Measurements from ENCODE around the gene SFRP2. TPM values are rescaled to one million over a fixed set of nuclear protein-coding genes. Genes with fewer than 3 reads are reported as not detected.

Gene SFRP2
- total RNA-seq, 1 donor from 2014 or later: 0.14 TPM

DNA sequence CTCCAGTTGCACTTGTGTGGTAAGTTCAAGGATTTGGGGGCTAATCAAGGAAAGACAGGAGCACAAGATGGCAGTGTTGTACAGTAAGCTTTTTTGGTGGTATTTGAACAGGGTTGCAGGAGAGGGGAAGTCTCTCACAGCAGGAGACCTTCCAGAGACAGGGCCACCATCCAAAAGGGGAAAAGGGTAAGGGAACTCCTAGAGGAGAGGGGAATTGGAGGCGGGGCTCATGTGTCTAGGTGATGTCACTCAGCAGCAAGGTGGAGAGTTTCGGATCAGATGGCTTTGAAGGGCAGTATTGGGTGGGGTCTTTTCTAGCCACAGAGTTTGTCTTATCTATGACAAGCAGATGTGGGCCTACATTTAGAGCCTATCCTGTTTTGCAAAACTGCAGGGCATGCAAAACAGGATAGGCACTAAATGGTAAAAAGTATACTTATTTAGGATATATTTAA, 15.6 kb downstream of the SFRP2 start:
- peaks cover 8% of the 10 kb centered on the region for H3K9me3 ChIP-seq (replicated peaks)
- peaks cover 35% of the 10 kb centered on the region for H3K27me3 ChIP-seq (ENCODE audit: low read depth)
- no peak for DNase-seq

GRCh38 chr4:153771046-153771445, 17.8 kb downstream of the SFRP2 start:
- Histone ChIP-seq H3K27ac (replicated peaks) (no peak overlapping the region), H3K36me3 (no peaks in the 10 kb centered on the region), H3K4me3 (no peak overlapping the region), H3K27me3 (ENCODE audit: low read depth) (peaks cover 21% of the 10 kb centered on the region), H3K4me1 (no peaks in the 10 kb centered on the region), H3K9me3 (replicated peaks) (peaks cover 8% of the 10 kb centered on the region)
- no peak for DNase-seq
- TF ChIP-seq CTCF (IDR thresholded peaks at IDR 0.05; ENCODE audit: borderline replicate concordance): no peak
- intact Hi-C loops (cut with micrococcal nuclease): no loop called here

More for the DNA sequence above, 15.6 kb downstream of the SFRP2 start:
- H3K4me3 ChIP-seq: no peak overlapping the region
- H3K27ac ChIP-seq (replicated peaks): no peak overlapping the region
- H3K4me1 ChIP-seq: no peaks in the 10 kb centered on the region
- TF ChIP-seq CTCF (IDR thresholded peaks at IDR 0.05; ENCODE audit: borderline replicate concordance): no peak
- intact Hi-C loops (cut with micrococcal nuclease): no loop called here
- H3K36me3 ChIP-seq: no peaks in the 10 kb centered on the region

- intact Hi-C loops (cut with micrococcal nuclease): no loop called here
- peaks cover 8% of the 10 kb centered on the region for H3K9me3 ChIP-seq (replicated peaks)
- H3K36me3 ChIP-seq: no peaks in the 10 kb centered on the region
- no peaks in the 10 kb centered on the region for H3K4me1 ChIP-seq
- H3K27me3 ChIP-seq (ENCODE audit: low read depth): peaks cover 41% of the 10 kb centered on the region
- H3K4me3 ChIP-seq: no peak overlapping the region
- TF ChIP-seq CTCF (IDR thresholded peaks at IDR 0.05; ENCODE audit: borderline replicate concordance): no peak
- DNase-seq: no peak
- H3K27ac ChIP-seq (replicated peaks): no peak overlapping the region
These were observed 22.1 kb downstream of the SFRP2 start for GRCh38 chr4:153766758-153767157.

DNA sequence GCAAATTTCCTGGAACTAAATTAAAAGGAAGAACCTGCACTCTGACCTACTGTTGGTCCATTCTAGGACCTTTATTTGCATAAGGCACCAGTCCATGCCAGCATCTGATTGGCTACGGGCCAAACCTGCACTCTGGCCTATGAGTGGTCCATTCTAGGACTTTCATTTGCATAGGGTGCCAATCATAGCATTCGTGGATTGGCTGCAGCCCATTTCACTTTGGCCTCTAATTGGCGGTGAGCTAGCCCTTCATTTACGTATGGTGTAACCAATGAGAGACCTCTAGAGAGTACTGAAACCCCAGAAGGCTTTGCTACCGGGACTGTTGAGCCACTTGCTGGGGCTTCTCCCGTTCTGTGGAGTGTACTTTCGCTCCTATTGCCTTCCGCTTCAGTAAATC, 23.0 kb downstream of the SFRP2 start:
- Histone ChIP-seq H3K27ac (replicated peaks) (no peak overlapping the region), H3K4me3 (no peak overlapping the region), H3K27me3 (ENCODE audit: low read depth) (peaks cover 50% of the 10 kb centered on the region), H3K36me3 (no peaks in the 10 kb centered on the region), H3K9me3 (replicated peaks) (peaks cover 5% of the 10 kb centered on the region), H3K4me1 (no peaks in the 10 kb centered on the region)
- intact Hi-C loops (cut with micrococcal nuclease): no loop called here
- no peak for DNase-seq
- TF ChIP-seq CTCF (IDR thresholded peaks at IDR 0.05; ENCODE audit: borderline replicate concordance): no peak

GRCh38 chr4:153764601-153765368, 24.1 kb downstream of the SFRP2 start:
- no peaks in the 10 kb centered on the region for H3K36me3 ChIP-seq
- no peak overlapping the region for H3K4me3 ChIP-seq
- peaks cover 3% of the 10 kb centered on the region for H3K4me1 ChIP-seq
- no peak overlapping the region for H3K27ac ChIP-seq (replicated peaks)
- intact Hi-C loops (cut with micrococcal nuclease): no loop called here
- H3K9me3 ChIP-seq (replicated peaks): no peaks in the 10 kb centered on the region
- peaks cover 61% of the 10 kb centered on the region for H3K27me3 ChIP-seq (ENCODE audit: low read depth)
- no peak for DNase-seq
- TF ChIP-seq CTCF (IDR thresholded peaks at IDR 0.05; ENCODE audit: borderline replicate concordance): no peak
